CD14-positive monocyte (primary cell): ENCODE results near the gene SLC22A23. TPM values are rescaled to one million over a fixed set of nuclear protein-coding genes. Genes with fewer than 3 reads are reported as not detected.

Experiments
- DNase-seq, 3 donors: peaks; one replicate each; pipeline ENCODE4 v3.0.0-alpha.2; 2011 to 2022
- H2AFZ ChIP-seq: 2 replicates; pipeline ENCODE4 v1.6.0; 2012; ENCODE audit warnings: mild to moderate bottlenecking, low read depth, low read length, inconsistent platforms; ENCODE audit not compliant: insufficient read depth, poor library complexity, severe bottlenecking
- H3K27ac ChIP-seq, 2 donors: 1 replicate in 1 of 2; 2 replicates in 1 of 2; pipeline ENCODE4 v1.5.1; 2012 to 2013; ENCODE audit warnings: low read length in 2 of 2, control low read depth in 1 of 2, inconsistent platforms in 1 of 2, low read depth in 1 of 2, mild to moderate bottlenecking in 1 of 2
- H3K27me3 ChIP-seq, 2 donors: one replicate each; pipeline versions ENCODE4 v1.6.0 to v1.6.1; 2011 to 2013; ENCODE audit warnings: low read length in 2 of 2; ENCODE audit not compliant: control insufficient read depth in 2 of 2, insufficient read depth in 2 of 2
- H3K36me3 ChIP-seq, 2 donors: replicated peaks in 1 of 2; 1 replicate in 1 of 2; 2 replicates in 1 of 2; pipeline versions ENCODE4 v1.5.1 to v1.6.1; 2012 to 2013; ENCODE audit warnings: low read length in 2 of 2, control low read depth in 1 of 2, inconsistent platforms in 1 of 2, mild to moderate bottlenecking in 1 of 2; ENCODE audit not compliant: insufficient read depth in 2 of 2, control insufficient read depth in 1 of 2
- H3K4me1 ChIP-seq, 2 donors: 1 replicate in 1 of 2; 2 replicates in 1 of 2; pipeline versions ENCODE4 v1.5.1 to v1.6.1; 2012 to 2013; ENCODE audit warnings: low read length in 2 of 2, control low read depth in 1 of 2, inconsistent platforms in 1 of 2, mild to moderate bottlenecking in 1 of 2, moderate library complexity in 1 of 2; ENCODE audit not compliant: insufficient read depth in 2 of 2, control insufficient read depth in 1 of 2
- H3K4me2 ChIP-seq: replicated peaks from 2 replicates; pipeline ENCODE3; 2012; ENCODE audit warnings: low read length, moderate library complexity, mild to moderate bottlenecking; ENCODE audit not compliant: poor library complexity, severe bottlenecking; ENCODE audit errors: extremely low read depth
- H3K4me3 ChIP-seq, 3 experiments: fragments of 200-600 bp in 1 of 3; sonication (generic) in 1 of 3; replicated peaks in 1 of 3; 1 replicate in 2 of 3; 2 replicates in 1 of 3; pipeline ENCODE4 v1.5.1; 2011 to 2013; ENCODE audit warnings: low read length in 3 of 3, mild to moderate bottlenecking in 3 of 3, control low read depth in 2 of 3, low read depth in 2 of 3, inconsistent platforms in 1 of 3, moderate library complexity in 1 of 3
- H3K79me2 ChIP-seq: 2 replicates; pipeline ENCODE4 v1.6.0; 2012; ENCODE audit warnings: mild to moderate bottlenecking, control low read depth, inconsistent platforms, low read length, moderate library complexity; ENCODE audit not compliant: insufficient read depth
- H3K9ac ChIP-seq: 2 replicates; pipeline ENCODE4 v1.6.0; 2017; ENCODE audit warnings: low read length, mild to moderate bottlenecking; ENCODE audit not compliant: insufficient read depth, poor library complexity, severe bottlenecking
- H3K9me3 ChIP-seq, 2 donors: replicated peaks in 1 of 2; 1 replicate in 1 of 2; 2 replicates in 1 of 2; pipeline versions ENCODE4 v1.5.1 to v1.6.1; 2012 to 2013; ENCODE audit warnings: low read length in 2 of 2, control low read depth in 1 of 2; ENCODE audit not compliant: control insufficient read depth in 1 of 2, insufficient read depth in 1 of 2
- H4K20me1 ChIP-seq: 2 replicates; pipeline ENCODE4 v1.6.0; 2012; ENCODE audit warnings: mild to moderate bottlenecking, low read length, control low read depth, moderate library complexity; ENCODE audit not compliant: insufficient read depth
- H3K27ac Mint-ChIP-seq, 7 donors: one replicate each; pipeline ENCODE4 v1.8.0; 2020; ENCODE audit warnings: mild to moderate bottlenecking in 7 of 7, mixed read lengths in 7 of 7, moderate library complexity in 6 of 7, inconsistent platforms in 2 of 7
- H3K27me3 Mint-ChIP-seq, 3 donors: one replicate each; pipeline ENCODE4 v1.8.0; 2021 to 2022; ENCODE audit warnings: low read depth in 3 of 3, mild to moderate bottlenecking in 3 of 3, mixed read lengths in 3 of 3, moderate library complexity in 3 of 3, inconsistent platforms in 1 of 3
- H3K36me3 Mint-ChIP-seq, 2 donors: one replicate each; pipeline ENCODE4 v1.8.0; 2020; ENCODE audit warnings: mixed read lengths in 2 of 2, inconsistent platforms in 1 of 2, mild to moderate bottlenecking in 1 of 2
- H3K4me1 Mint-ChIP-seq: one replicate; pipeline ENCODE4 v1.8.0; 2020; ENCODE audit warnings: mild to moderate bottlenecking, mixed read lengths
- H3K4me3 Mint-ChIP-seq, 2 donors: one replicate each; pipeline ENCODE4 v1.8.0; 2020; ENCODE audit warnings: mild to moderate bottlenecking in 2 of 2, mixed read lengths in 2 of 2, moderate library complexity in 1 of 2
- H3K9me3 Mint-ChIP-seq, 7 donors: one replicate each; pipeline ENCODE4 v1.8.0; 2020 to 2022; ENCODE audit warnings: mixed read lengths in 7 of 7, mild to moderate bottlenecking in 6 of 7, moderate library complexity in 6 of 7, inconsistent platforms in 2 of 7
- WGBS: methylation state at CpG from one replicate; pipeline ENCODE4 v1.1.5; 2013; ENCODE audit warnings: missing lambda C conversion rate; ENCODE audit not compliant: insufficient coverage; 5-methylcytosine and 5-hydroxymethylcytosine counted together
- intact Hi-C, 2 donors: fragments of 100-400 bp; cut with micrococcal nuclease; formaldehyde crosslinking; loops; one replicate each; pipeline versions ENCODE4 v1.15.0 to v1.15.1; 2023
- polyA plus RNA-seq, 3 donors: library from polyadenylated mRNA; depleted of rRNA in 1 of 3; unstranded in 2 of 3; stranded (reverse) in 1 of 3; fragments of 300-500 nt in 2 of 3; fragments of >200 nt in 1 of 3; fragmentation: Illumina TruSeq in 2 of 3; gene quantifications; 1 replicate in 2 of 3; 2 replicates in 1 of 3; pipeline ENCODE4 v1.2.3, GENCODE V29; 2012 to 2021
- TF ChIP-seq, protein P1 (sequence below): fragments of 200-600 bp; IDR thresholded peaks from one replicate; pipeline ENCODE4 v1.8.0; 2022; ENCODE audit warnings: antibody characterized with exemption, mild to moderate bottlenecking

SLC22A23 gene
- polyA plus RNA-seq, 3 donors: 0.08 TPM; not detected in 2

DNA sequence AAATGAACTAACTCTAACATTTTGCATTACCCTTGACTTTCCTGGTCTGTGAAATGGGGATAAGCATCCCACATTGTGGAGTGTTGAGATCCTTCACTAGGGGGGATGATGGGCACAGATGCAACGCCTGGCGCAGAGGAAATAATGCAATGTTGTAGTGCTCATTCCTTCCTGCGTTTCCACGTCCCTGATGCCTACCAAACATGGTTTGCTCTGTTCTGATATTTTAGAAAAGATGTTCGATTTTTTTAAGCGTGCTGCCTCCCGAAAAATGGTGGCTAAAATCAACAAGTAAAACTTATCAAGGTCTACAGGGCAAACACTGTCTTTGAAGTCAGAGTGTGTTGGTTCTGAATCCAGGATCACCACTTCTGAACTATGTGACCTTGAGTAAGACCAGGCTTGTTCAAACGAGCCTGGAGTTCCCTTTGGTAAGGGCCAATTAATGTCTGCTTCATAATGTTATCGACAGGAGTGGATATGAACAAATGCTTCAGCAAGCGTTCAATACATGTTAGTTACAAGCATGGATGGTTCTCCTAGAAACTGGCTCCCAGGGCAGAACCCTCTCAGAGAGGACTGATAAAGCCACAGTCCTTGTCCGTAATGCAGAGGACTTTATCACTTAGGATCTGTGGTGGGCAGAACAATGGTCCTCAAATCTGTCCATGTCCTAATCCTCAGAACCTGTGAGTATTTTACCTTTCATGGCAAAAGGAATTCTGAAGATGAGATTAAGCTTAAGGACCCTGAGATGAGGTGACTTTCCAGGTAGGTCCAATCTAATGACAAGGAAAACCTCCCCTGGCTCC is 44.7 kb downstream of the SLC22A23 start:
- WGBS: 98% methylated on average over 6 of the region's 11 CpGs
- Histone ChIP-seq H3K27ac (no peak overlapping the region), H4K20me1 (no peaks in the 10 kb centered on the region), H3K36me3 (no peaks in the 10 kb centered on the region), H3K4me2 (no peak overlapping the region), H3K4me3 (no peak overlapping the region), H3K27me3 (no peaks in the 10 kb centered on the region), H3K79me2 (no peaks in the 10 kb centered on the region), H2AFZ (no peak overlapping the region), H3K9me3 (no peaks in the 10 kb centered on the region), H3K4me1 (no peaks in the 10 kb centered on the region), H3K9ac (no peak overlapping the region)
- intact Hi-C loops: no loop called here
- H3K4me1 Mint-ChIP-seq: peaks cover 4% of the 10 kb centered on the region
- H3K36me3 Mint-ChIP-seq: no peaks in the 10 kb centered on the region
- H3K27me3 Mint-ChIP-seq: peaks cover 2 to 5% (median 3%) of the 10 kb centered on the region in 3 donors
- DNase-seq: no peak
- no peak overlapping the region for H3K4me3 Mint-ChIP-seq
- H3K27ac Mint-ChIP-seq: no peak overlapping the region
- TF ChIP-seq, protein P1, sequence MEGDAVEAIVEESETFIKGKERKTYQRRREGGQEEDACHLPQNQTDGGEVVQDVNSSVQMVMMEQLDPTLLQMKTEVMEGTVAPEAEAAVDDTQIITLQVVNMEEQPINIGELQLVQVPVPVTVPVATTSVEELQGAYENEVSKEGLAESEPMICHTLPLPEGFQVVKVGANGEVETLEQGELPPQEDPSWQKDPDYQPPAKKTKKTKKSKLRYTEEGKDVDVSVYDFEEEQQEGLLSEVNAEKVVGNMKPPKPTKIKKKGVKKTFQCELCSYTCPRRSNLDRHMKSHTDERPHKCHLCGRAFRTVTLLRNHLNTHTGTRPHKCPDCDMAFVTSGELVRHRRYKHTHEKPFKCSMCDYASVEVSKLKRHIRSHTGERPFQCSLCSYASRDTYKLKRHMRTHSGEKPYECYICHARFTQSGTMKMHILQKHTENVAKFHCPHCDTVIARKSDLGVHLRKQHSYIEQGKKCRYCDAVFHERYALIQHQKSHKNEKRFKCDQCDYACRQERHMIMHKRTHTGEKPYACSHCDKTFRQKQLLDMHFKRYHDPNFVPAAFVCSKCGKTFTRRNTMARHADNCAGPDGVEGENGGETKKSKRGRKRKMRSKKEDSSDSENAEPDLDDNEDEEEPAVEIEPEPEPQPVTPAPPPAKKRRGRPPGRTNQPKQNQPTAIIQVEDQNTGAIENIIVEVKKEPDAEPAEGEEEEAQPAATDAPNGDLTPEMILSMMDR: no peak
- no peaks in the 10 kb centered on the region for H3K9me3 Mint-ChIP-seq

DNA sequence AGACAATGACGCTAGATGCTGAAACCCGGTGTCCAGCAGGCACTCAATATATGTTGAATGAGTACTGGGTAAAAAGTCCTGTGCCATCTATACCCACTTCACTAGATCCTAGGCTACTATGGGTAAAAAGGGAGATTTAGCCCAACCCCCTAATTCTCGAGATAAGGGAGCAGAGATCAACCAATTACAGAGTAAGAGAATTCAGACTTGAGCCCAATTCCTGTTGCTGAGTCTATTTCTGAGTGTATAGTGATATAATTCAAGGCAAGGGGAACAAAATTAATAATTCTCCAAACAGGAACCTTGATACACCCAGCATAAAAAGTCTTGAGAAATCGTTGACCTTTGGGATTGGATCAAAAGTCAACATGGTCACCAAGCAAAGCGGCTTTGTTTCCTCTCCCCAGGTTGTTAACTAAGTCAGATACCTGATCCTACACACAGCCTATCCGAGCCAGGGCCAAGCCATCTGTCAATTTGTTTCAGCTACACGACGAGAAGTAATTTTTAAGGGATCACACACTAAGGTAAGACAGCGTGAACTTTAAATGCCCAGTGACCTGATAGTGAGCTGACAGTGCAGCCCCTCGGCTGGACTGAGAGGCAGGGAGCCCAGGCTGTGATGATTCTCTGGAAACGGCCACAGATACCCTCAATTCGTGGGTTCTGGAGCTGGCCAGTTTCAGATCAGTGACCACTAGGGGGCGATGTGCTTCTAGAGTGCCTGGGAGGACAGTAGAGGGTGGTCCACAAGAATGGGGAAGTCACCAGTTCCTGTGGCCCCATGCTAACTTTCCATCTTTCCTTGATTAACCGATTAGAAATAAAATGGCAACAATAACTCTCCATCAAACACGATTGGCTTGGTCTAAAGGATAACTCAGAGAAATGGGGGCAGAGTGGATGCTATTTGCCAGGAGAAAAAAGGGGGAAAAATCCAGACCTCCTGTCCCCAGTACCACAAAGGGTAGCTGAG is 46.2 kb downstream of the SLC22A23 start:
- intact Hi-C loops: no loop called here
- H3K27ac Mint-ChIP-seq: no peak overlapping the region
- Histone ChIP-seq H4K20me1 (no peaks in the 10 kb centered on the region), H3K79me2 (no peaks in the 10 kb centered on the region), H3K36me3 (no peaks in the 10 kb centered on the region), H3K9me3 (no peaks in the 10 kb centered on the region), H3K4me2 (no peak overlapping the region), H3K9ac (no peak overlapping the region), H3K4me3 (no peak overlapping the region), H3K27ac (no peak overlapping the region), H3K4me1 (no peaks in the 10 kb centered on the region), H2AFZ (no peak overlapping the region), H3K27me3 (no peaks in the 10 kb centered on the region)
- no peaks in the 10 kb centered on the region for H3K9me3 Mint-ChIP-seq
- peak; percentile 25 to 63 (median 44) for DNase-seq
- TF ChIP-seq, protein P1: peak; percentile 80
- no peak overlapping the region for H3K4me3 Mint-ChIP-seq
- H3K36me3 Mint-ChIP-seq: no peaks in the 10 kb centered on the region
- WGBS: 54% methylated on average over 9 of the region's 15 CpGs
- H3K27me3 Mint-ChIP-seq: peaks cover 2 to 7% (median 3%) of the 10 kb centered on the region in 3 donors
- peaks cover 4% of the 10 kb centered on the region for H3K4me1 Mint-ChIP-seq
